Bone marrow (tissue), 2 donors: Measurements from ENCODE around the gene SPATA6L.

Experiments
- DNase-seq, 2 donors: peaks; one replicate each; lab custom pipeline; 2025; lab: John Stamatoyannopoulos, UW

SPATA6L gene

GRCh38 chr9:4581861-4582565 lies 84.3 kb downstream of the SPATA6L start:
- DNase-seq: no peak

- no peak for DNase-seq
These were observed 85.1 kb downstream of the SPATA6L start for GRCh38 chr9:4581035-4581760.

GRCh38 chr9:4579001-4579400 lies 87.3 kb downstream of the SPATA6L start:
- DNase-seq: no peak

GRCh38 chr9:4576448-4576847 lies 89.8 kb downstream of the SPATA6L start:
- DNase-seq: no peak

GRCh38 chr9:4575997-4576396 lies 90.3 kb downstream of the SPATA6L start:
- DNase-seq: no peak

GRCh38 chr9:4574657-4575243 lies 91.5 kb downstream of the SPATA6L start:
- DNase-seq: no peak

- no peak for DNase-seq
These were observed 92.5 kb downstream of the SPATA6L start for GRCh38 chr9:4573634-4574389.

GRCh38 chr9:4573176-4573575 lies 93.1 kb downstream of the SPATA6L start:
- no peak for DNase-seq

GRCh38 chr9:4572184-4572826 lies 94.0 kb downstream of the SPATA6L start:
- no peak for DNase-seq

- DNase-seq: no peak
These were observed 97.2 kb downstream of the SPATA6L start for GRCh38 chr9:4569101-4569500.

GRCh38 chr9:4567601-4568000 lies 98.7 kb downstream of the SPATA6L start:
- DNase-seq: no peak

- no peak for DNase-seq
These were observed 99.5 kb downstream of the SPATA6L start for GRCh38 chr9:4566806-4567205.

GRCh38 chr9:4563105-4563504 lies 103.2 kb downstream of the SPATA6L start:
- DNase-seq: no peak

GRCh38 chr9:4559261-4560182 lies 106.8 kb downstream of the SPATA6L start:
- no peak for DNase-seq

- DNase-seq: no peak
These were observed 107.8 kb downstream of the SPATA6L start for GRCh38 chr9:4558371-4558998.

- DNase-seq: no peak
These were observed 111.0 kb downstream of the SPATA6L start for GRCh38 chr9:4555236-4555635.

GRCh38 chr9:4553951-4554381 lies 112.3 kb downstream of the SPATA6L start:
- no peak for DNase-seq

GRCh38 chr9:4550777-4551484 lies 115.3 kb downstream of the SPATA6L start:
- no peak for DNase-seq

- no peak for DNase-seq
These were observed 116.5 kb downstream of the SPATA6L start for GRCh38 chr9:4549751-4550295.
